Right ventricle myocardium superior (tissue), 1 donor: Measurements from ENCODE around the gene GALNTL6. TPM values are rescaled to one million over a fixed set of nuclear protein-coding genes. Genes with fewer than 3 reads are reported as not detected.
A peak's percentile ranks its signal among the peaks of the same experiment; 100 is the strongest.

ENCODE experiments used
- ATAC-seq: fragments of 200-7000 bp; cut with Tn5 transposase; one replicate; pipeline ENCODE4 v1.9.1; 2020; ENCODE audit warnings: mild to moderate bottlenecking; ENCODE audit not compliant: poor library complexity
- DNase-seq: peaks from one replicate; pipeline ENCODE4 v3.0.0-alpha.2; 2020
- intact Hi-C: fragments of 100-400 bp; cut with DNase I; formaldehyde crosslinking; loops from one replicate; pipeline ENCODE4 v1.11.2; 2022
- total RNA-seq: library from RNA; stranded (reverse); fragmentation: NEBNext Ultra II Directional; extraction: Animal tissue kit (Norgen Biotek cat#: 25700); gene quantifications from one replicate; pipeline ENCODE4 v1.2.1, GENCODE V29; 2021
- donor health status: DM: no; HTN: yes; CAD: no; lungs with severe emphysema.

GALNTL6 gene
- total RNA-seq, 1 donor from 2014 or later, result not detected

- no peak for DNase-seq
- no peak for ATAC-seq
- intact Hi-C loops, result no loop called here
Observed at GRCh38 chr4:172995704-172996103, 1182.5 kb downstream of the GALNTL6 start.

GRCh38 chr4:172996571-172997216 is 1183.5 kb downstream of the GALNTL6 start:
- no peak for DNase-seq
- ATAC-seq, result no peak
- intact Hi-C loops, result no loop called here

- intact Hi-C loops, result no loop called here
Observed at GRCh38 chr4:172997217-172997609, 1184.0 kb downstream of the GALNTL6 start.

GRCh38 chr4:172997856-172998255 is 1184.7 kb downstream of the GALNTL6 start:
- intact Hi-C loops, result no loop called here
- DNase-seq (no peak), ATAC-seq (no peak)

More at GRCh38 chr4:172997217-172997609, 1184.0 kb downstream of the GALNTL6 start:
- DNase-seq (no peak), ATAC-seq (no peak)

- intact Hi-C loops, result no loop called here
- DNase-seq (no peak), ATAC-seq (peak; percentile 34)
Observed at GRCh38 chr4:172998527-172999469, 1185.6 kb downstream of the GALNTL6 start.

GRCh38 chr4:173001571-173001970 is 1188.4 kb downstream of the GALNTL6 start:
- intact Hi-C loops, result no loop called here
- ATAC-seq (no peak), DNase-seq (no peak)

GRCh38 chr4:173002830-173003561 is 1189.8 kb downstream of the GALNTL6 start:
- intact Hi-C loops, result no loop called here
- no peak for ATAC-seq
- DNase-seq, result no peak

- ATAC-seq (no peak), DNase-seq (no peak)
- intact Hi-C loops, result no loop called here
Observed at GRCh38 chr4:173005912-173006633, 1192.9 kb downstream of the GALNTL6 start.

GRCh38 chr4:173008436-173008835 is 1195.2 kb downstream of the GALNTL6 start:
- intact Hi-C loops, result no loop called here
- no peak for DNase-seq
- no peak for ATAC-seq

- no peak for DNase-seq
- no peak for ATAC-seq
- intact Hi-C loops, result no loop called here
Observed at GRCh38 chr4:173009129-173009823, 1196.1 kb downstream of the GALNTL6 start.

GRCh38 chr4:173012608-173013007 is 1199.4 kb downstream of the GALNTL6 start:
- DNase-seq (no peak), ATAC-seq (no peak)
- intact Hi-C loops, result loop anchor here (5.0 kb wide), 1 partner anchor 245 kb away; no protein-coding TSS in a partner anchor

- intact Hi-C loops, result loop anchor here (5.0 kb wide), 1 partner anchor 244 kb away; no protein-coding TSS in a partner anchor
- DNase-seq (no peak), ATAC-seq (peak; percentile 79)
Observed at GRCh38 chr4:173013232-173013930, 1200.2 kb downstream of the GALNTL6 start.

- no peak for DNase-seq
- intact Hi-C loops, result loop anchor here (5.0 kb wide), 1 partner anchor 243 kb away; no protein-coding TSS in a partner anchor
- peak; percentile 71 for ATAC-seq
Observed at GRCh38 chr4:173014113-173014558, 1200.9 kb downstream of the GALNTL6 start.

GRCh38 chr4:173014836-173015235 is 1201.6 kb downstream of the GALNTL6 start:
- intact Hi-C loops, result loop anchor here (5.0 kb wide), 1 partner anchor 242 kb away; no protein-coding TSS in a partner anchor
- ATAC-seq (no peak), DNase-seq (no peak)

GRCh38 chr4:173017802-173018201 is 1204.6 kb downstream of the GALNTL6 start:
- intact Hi-C loops, result no loop called here
- ATAC-seq (no peak), DNase-seq (no peak)

- DNase-seq (no peak), ATAC-seq (no peak)
- intact Hi-C loops, result no loop called here
Observed at GRCh38 chr4:173018446-173018845, 1205.2 kb downstream of the GALNTL6 start.

GRCh38 chr4:173019664-173020063 is 1206.5 kb downstream of the GALNTL6 start:
- no peak for DNase-seq
- no peak for ATAC-seq
- intact Hi-C loops, result no loop called here
